Measurements from ENCODE around the gene PPFIA4.

DNA sequence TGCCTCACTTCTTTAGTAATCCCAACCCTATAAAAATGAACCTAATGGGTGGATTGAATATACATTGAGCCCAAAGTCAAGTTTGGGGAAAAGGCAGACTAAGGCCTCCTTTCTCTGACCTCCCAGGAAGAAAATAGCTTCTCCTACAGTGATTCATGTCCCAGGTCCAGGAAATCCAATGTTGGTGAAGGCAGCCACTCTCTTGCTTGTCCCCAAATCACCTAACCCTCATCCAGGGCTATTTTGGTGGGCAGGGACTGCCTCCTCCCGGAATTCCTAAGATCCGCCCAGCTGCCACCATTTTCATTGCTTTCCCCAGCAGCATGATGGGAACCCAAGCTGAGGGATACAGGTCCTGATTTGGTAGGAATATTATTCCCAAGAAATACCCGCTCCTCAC lies 51.1 kb downstream of the PPFIA4 start:
- TF ChIP-seq SUZ12 (IDR thresholded peaks at IDR 0.05; ENCODE audit: extremely low read depth, insufficient read depth, insufficient read length) = no peak
- TF ChIP-seq YY1 (IDR thresholded peaks at IDR 0.05; ENCODE audit: insufficient read depth, insufficient read length) = no peak
- TF ChIP-seq ZNF274 (IDR thresholded peaks at IDR 0.05; ENCODE audit: low read depth, low read length) = no peak
